ENCODE results near the gene BANF1. TPM values are rescaled to one million over a fixed set of nuclear protein-coding genes. Genes with fewer than 3 reads are reported as not detected.

BANF1 gene
- total RNA-seq, 1 donor from 2014 or later = 167 TPM

DNA sequence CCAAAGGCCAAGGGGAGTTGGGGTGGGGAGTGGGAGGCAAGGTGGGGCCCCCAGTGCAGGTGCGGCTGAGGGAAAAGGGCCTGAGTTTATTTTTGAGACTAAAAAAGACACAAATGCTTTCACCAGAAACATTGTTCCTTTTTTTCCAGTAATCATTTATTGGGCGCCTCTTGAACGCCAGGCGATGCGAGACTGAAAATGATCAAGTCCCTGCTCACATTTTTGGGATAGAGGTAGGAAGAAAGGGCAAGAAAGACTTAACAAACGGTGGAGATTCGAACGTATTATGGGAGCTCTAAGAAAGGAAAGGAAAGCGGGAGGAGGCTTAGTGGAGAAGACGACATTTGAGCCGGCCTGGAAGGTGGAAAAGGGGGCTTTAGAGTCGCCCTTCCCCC lies 49.1 kb downstream of the BANF1 start:
- Histone ChIP-seq H3K4me1 (peaks cover 18% of the 10 kb centered on the region), H3K9me3 (no peaks in the 10 kb centered on the region), H3K4me3 (peak overlapping the region; percentile 100), H3K36me3 (peaks cover 25% of the 10 kb centered on the region), H3K27me3 (peaks cover 9% of the 10 kb centered on the region), H3K27ac (peak overlapping the region; percentile 92)
- ATAC-seq (no peak), DNase-seq (no peak)
- TF ChIP-seq, protein P1, sequence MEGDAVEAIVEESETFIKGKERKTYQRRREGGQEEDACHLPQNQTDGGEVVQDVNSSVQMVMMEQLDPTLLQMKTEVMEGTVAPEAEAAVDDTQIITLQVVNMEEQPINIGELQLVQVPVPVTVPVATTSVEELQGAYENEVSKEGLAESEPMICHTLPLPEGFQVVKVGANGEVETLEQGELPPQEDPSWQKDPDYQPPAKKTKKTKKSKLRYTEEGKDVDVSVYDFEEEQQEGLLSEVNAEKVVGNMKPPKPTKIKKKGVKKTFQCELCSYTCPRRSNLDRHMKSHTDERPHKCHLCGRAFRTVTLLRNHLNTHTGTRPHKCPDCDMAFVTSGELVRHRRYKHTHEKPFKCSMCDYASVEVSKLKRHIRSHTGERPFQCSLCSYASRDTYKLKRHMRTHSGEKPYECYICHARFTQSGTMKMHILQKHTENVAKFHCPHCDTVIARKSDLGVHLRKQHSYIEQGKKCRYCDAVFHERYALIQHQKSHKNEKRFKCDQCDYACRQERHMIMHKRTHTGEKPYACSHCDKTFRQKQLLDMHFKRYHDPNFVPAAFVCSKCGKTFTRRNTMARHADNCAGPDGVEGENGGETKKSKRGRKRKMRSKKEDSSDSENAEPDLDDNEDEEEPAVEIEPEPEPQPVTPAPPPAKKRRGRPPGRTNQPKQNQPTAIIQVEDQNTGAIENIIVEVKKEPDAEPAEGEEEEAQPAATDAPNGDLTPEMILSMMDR (IDR thresholded peaks at IDR 0.05) = no peak
- intact Hi-C loops (cut with DNase I) = no loop called here

DNA sequence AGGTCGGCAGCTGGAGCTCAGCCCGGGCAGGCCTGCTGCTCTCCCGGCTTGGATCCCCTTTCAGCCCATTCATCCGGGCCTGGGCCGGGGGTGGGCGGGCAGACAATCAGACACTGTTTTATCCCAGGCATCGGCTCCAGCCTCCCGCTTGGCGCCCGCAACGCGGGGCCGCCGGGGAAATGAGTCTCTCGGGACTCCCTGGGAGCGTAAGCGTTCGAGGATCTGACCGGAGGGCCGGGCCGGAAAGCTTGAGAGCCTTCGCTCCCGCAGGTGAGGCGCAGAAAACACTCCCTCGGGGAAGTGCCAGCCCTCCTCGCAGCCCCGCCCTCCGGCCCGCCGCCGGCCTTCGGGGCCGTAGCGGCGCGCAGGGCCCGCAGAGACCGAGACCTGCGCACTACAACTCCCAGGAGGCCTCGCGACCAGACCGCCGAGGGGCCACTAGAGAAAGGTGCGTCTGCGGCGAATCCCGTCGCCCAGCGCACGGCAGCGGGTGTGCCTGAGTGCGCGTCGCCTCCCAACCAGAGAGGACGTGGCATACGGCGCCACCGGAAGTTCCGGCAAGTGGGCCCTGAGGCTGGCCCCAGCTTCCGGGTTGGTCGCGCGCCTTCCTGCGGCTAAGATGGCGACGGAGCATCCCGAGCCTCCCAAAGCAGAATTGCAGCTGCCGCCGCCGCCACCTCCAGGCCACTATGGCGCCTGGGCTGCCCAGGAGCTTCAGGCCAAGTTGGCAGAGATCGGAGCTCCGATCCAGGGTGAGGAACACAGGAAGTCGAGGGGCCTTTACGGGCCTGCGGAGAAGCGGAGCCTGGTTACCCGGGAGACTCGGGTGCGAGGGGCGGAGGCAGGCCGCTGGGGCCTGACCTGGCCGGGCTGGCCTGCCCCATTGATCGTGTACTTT lies 49.7 kb downstream of the BANF1 start, which contains the start of gene SF3B2:
SF3B2 (plus strand) TSS at position 599 of the 898 bp plus-strand sequence; CDS start at position 620, 21 bp downstream.
- DNase-seq (peak; percentile 99), ATAC-seq (peak; percentile 98)
- intact Hi-C loops (cut with DNase I) = no loop called here
- Histone ChIP-seq H3K4me3 (peak within 1 kb of the TSS; percentile 100), H3K36me3 (peaks cover 31% of the 10 kb centered on the region), H3K9me3 (no peaks in the 10 kb centered on the region), H3K27ac (peak within 1 kb of the TSS; percentile 92), H3K4me1 (peaks cover 18% of the 10 kb centered on the region), H3K27me3 (peaks cover 9% of the 10 kb centered on the region)
- TF ChIP-seq, protein P1 (IDR thresholded peaks at IDR 0.05) = peak; percentile 14

DNA sequence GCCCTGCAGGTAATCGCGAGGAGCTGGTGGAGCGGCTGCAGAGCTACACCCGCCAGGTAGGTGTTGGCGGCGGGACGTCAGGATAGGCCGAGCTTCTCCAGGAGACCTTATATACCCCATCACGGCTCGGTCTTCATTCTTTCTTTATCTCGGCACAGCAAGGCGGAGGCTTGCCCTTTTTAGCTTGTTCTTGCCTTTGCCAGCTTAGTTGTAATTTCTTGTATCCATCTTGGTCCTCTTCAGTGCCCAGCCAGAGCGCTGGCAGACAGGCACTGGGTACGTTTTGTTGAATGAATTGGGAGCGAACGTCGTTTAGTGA lies 50.3 kb downstream of the BANF1 start:
- ATAC-seq = no peak
- H3K36me3 ChIP-seq = peaks cover 37% of the 10 kb centered on the region
- H3K27ac ChIP-seq = peak overlapping the region; percentile 92
- peaks cover 9% of the 10 kb centered on the region for H3K27me3 ChIP-seq
- H3K9me3 ChIP-seq = no peaks in the 10 kb centered on the region
- peaks cover 18% of the 10 kb centered on the region for H3K4me1 ChIP-seq
- intact Hi-C loops (cut with DNase I) = no loop called here
- peak overlapping the region; percentile 100 for H3K4me3 ChIP-seq
- no peak for DNase-seq
- TF ChIP-seq, protein P1 (IDR thresholded peaks at IDR 0.05) = no peak

Other genes starting within 250 kb of the BANF1 start
- gene AP5B1, start 221.5 kb upstream of the BANF1 start, total RNA-seq = 35.6 TPM
- 2.7 TPM for gene OVOL1, start 215.4 kb upstream of the BANF1 start, total RNA-seq
- gene SNX32, start 168.5 kb upstream of the BANF1 start, total RNA-seq = not detected
- 608 TPM for gene CFL1, start 144.3 kb upstream of the BANF1 start, total RNA-seq
- gene MUS81, start 142.1 kb upstream of the BANF1 start, total RNA-seq = 49.4 TPM
- 62.0 TPM for gene EFEMP2, start 129.7 kb upstream of the BANF1 start, total RNA-seq
- gene CTSW, start 122.7 kb upstream of the BANF1 start, total RNA-seq = 17.2 TPM
- 35.5 TPM for gene FIBP, start 114.0 kb upstream of the BANF1 start, total RNA-seq
- 36.4 TPM for gene CCDC85B, start 111.8 kb upstream of the BANF1 start, total RNA-seq
- 3.9 TPM for gene FOSL1, start 102.1 kb upstream of the BANF1 start, total RNA-seq
- 34.7 TPM for gene C11orf68, start 83.4 kb upstream of the BANF1 start, total RNA-seq
- 62.8 TPM for gene DRAP1, start 83.1 kb upstream of the BANF1 start, total RNA-seq
- not detected for gene TSGA10IP, start 57.0 kb upstream of the BANF1 start, total RNA-seq
- gene SART1, start 40.8 kb upstream of the BANF1 start, total RNA-seq = 53.3 TPM
- 32.6 TPM for gene EIF1AD, start 346 bp upstream of the BANF1 start, total RNA-seq
- gene CST6, start 9.5 kb downstream of the BANF1 start, total RNA-seq = 23.7 TPM
- gene CATSPER1, start 24.0 kb downstream of the BANF1 start, total RNA-seq = 3.4 TPM
- not detected for gene GAL3ST3, start 46.7 kb downstream of the BANF1 start, total RNA-seq
- gene SF3B2, start 49.9 kb downstream of the BANF1 start, total RNA-seq = 149 TPM
- 55.9 TPM for gene PACS1, start 67.8 kb downstream of the BANF1 start, total RNA-seq